Adipose tissue (tissue), 3 donors: Measurements from ENCODE around the gene ARL5A. TPM values are rescaled to one million over a fixed set of nuclear protein-coding genes. Genes with fewer than 3 reads are reported as not detected.

Experiments used
- H3K27ac ChIP-seq: one replicate; pipeline ENCODE4 v1.5.1; 2013; ENCODE audit warnings: low read depth, low read length
- WGBS, 3 donors: extraction: QIAGEN DNeasy Blood & Tissue Kit; methylation state at CpG; one replicate each; pipeline ENCODE4 v1.1.7; 2013; 5-methylcytosine and 5-hydroxymethylcytosine counted together
- polyA plus RNA-seq, 3 donors: library from polyadenylated mRNA; stranded (reverse); fragments of 200-250 nt; gene quantifications; one replicate each; pipeline ENCODE4 v1.2.3, GENCODE V29; 2013
- donor health status: healthy with polysubstance abuse.
- donor health status: Bipolar disorder and iron deficiency.
- donor health status: healthy.

ARL5A gene
- polyA plus RNA-seq, 3 donors: 7.4 to 24.0 (median 15.7) TPM

DNA sequence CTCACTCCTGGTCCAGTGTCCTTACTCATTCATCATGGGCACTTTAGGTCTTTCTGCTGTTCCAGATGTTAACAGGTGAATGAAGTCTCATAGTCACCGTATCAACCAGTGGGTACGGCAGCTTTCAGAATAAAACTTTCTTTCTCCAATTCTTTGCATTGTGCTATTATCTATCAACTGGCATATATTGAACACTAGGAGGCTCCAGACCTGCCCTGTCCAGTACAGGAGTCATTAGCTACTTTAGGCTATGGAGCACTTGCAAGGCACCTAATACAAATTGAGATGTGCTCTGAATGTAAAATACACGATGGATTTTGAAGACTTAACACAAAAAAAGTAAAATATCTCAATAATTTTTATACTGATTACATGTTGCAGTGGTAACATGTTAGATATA is 50.7 kb downstream of the ARL5A start:
- WGBS, 3 donors: 97 to 99% (median 97%) methylated on average over 3 of the region's 3 CpGs
- H3K27ac ChIP-seq: no peak overlapping the region

- no peak overlapping the region for H3K27ac ChIP-seq
- WGBS, 3 donors: 87 to 98% (median 97%) methylated on average over 1 of the region's 1 CpG
Observed at GRCh38 chr2:151776367-151776766, 51.9 kb downstream of the ARL5A start.

DNA sequence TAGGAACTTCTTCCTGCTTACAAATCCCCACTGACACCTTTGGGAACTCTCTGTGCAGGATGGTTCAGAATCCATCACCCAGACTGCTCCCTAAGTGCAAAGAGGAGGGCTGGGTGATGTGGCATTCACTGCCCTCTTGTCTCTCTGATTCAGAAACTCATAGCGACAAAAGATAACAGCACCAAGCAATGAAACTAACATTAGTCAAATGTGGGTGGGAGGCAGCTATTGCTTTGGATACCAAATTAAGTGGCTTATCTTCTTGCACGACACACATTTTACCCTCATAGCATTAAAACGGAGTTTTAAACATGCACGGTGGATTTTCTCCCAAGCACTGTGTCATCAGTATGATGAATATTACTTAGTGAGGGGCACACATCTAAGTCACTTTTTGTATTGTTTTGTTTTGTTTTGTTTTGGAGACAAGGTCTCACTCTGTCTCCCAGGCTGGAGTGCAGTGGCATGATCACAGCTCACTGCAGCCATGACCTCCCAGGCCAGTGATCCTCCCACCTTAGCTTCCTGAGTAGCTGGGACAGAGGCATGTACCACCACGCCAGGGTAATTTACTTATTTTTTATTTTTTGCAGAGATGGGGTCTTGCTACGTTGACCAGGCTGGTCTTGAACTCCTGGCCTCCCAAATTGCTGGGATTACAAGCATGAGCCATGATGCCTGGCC is 53.0 kb downstream of the ARL5A start:
- no peak overlapping the region for H3K27ac ChIP-seq

DNA sequence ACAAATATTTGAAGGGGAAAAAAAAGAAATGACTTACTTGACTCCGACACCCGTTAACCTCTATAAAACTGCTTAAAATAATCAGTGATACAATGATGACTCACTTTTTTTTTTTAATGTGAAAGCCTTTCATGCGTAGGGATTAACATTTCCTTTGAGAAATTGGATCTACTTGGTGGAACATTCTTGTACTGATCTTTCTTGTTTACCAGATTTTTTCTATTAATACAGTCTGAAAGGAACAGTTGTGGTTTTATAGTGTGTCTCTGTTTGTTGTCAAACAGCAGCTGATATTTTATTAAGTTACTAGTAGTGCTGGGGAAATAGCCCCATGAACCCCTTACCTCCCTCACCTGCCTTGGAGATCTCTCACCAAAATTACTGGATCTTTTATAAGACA is 53.7 kb downstream of the ARL5A start:
- H3K27ac ChIP-seq: no peak overlapping the region

More for the DNA sequence above, 53.0 kb downstream of the ARL5A start:
- 73 to 89% (median 80%) methylated on average over 6 of the region's 6 CpGs for WGBS, 3 donors

GRCh38 chr2:151771599-151772358 is 56.4 kb downstream of the ARL5A start:
- no peak overlapping the region for H3K27ac ChIP-seq
- WGBS, 3 donors: 64 to 86% (median 84%) methylated on average over 10 of the region's 10 CpGs

More for the DNA sequence above, 53.7 kb downstream of the ARL5A start:
- WGBS, 3 donors: 39 to 77% (median 48%) methylated on average over 3 of the region's 3 CpGs

GRCh38 chr2:151770995-151771394 is 57.2 kb downstream of the ARL5A start:
- 86 to 95% (median 89%) methylated on average over 2 of the region's 2 CpGs for WGBS, 3 donors

GRCh38 chr2:151769606-151770005 is 58.6 kb downstream of the ARL5A start:
- no peak overlapping the region for H3K27ac ChIP-seq
- 91 to 100% (median 100%) methylated on average over 1 of the region's 1 CpG for WGBS, 3 donors

More at GRCh38 chr2:151770995-151771394, 57.2 kb downstream of the ARL5A start:
- H3K27ac ChIP-seq: no peak overlapping the region

- no peak overlapping the region for H3K27ac ChIP-seq
- 68 to 83% (median 74%) methylated on average over 2 of the region's 2 CpGs for WGBS, 3 donors
Observed at GRCh38 chr2:151767536-151767935, 60.7 kb downstream of the ARL5A start.

- WGBS, 3 donors: 75 to 89% (median 80%) methylated on average over 4 of the region's 4 CpGs
- no peak overlapping the region for H3K27ac ChIP-seq
Observed at GRCh38 chr2:151766437-151767153, 61.6 kb downstream of the ARL5A start.

- no peak overlapping the region for H3K27ac ChIP-seq
- WGBS, 3 donors: 81 to 85% (median 84%) methylated on average over 10 of the region's 10 CpGs
Observed at GRCh38 chr2:151765760-151766410, 62.3 kb downstream of the ARL5A start.

DNA sequence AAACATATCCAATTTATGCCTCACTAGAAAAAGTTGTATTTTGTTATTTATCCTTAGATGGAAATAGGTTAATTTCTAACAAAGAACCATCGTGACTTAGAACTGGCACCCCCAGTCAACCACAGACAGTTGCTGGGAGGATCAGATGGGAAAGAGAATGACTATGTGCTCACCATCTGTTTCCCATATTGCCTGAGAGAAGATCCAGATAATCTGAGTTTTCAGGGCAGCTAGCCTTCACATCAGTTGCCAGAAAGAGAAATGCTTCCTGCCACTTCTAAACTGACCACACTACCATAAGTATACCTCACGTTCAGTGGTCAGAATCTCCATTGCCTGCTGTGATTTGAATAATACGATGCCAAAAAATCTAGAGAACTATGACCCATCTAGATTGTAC is 65.5 kb downstream of the ARL5A start:
- no peak overlapping the region for H3K27ac ChIP-seq
- 41 to 51% (median 47%) methylated on average over 3 of the region's 3 CpGs for WGBS, 3 donors

DNA sequence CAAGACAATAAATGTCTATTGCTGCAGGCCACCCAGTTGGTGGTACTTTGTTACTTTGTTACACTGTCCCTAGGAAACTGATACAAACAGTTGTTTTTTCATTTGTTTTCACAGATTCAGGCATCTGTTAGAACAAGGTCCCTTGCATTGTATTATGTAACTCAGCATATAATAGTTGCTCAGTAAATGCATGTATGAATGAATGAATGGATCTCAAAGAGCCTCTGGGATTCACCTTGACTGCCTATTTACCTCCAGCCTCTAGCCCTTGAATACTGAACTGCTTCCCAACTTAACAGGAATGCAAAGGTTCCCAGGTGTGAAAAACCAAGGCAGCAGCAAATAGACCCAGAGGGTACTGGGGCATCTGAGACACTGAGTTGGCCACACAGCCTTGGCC is 66.5 kb downstream of the ARL5A start:
- no peak overlapping the region for H3K27ac ChIP-seq

DNA sequence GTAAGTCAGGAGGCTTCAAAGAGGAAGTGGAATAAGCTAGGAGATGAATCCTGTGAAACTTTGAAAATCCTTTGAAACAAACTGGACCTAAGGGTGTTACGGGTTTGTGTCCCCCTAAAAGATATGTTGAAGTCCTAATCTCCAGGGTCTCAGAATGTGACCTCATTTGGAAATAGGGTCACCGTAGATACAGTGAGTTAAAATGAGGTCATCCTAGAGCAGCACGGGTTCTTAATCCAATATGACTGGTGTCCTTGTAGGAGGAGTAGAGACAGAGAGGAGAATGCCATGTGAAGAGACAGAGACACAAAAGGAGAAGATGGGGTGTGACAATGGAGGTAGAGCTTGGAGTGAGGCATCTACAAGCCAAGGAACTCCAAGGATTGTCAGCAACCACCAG is 67.0 kb downstream of the ARL5A start:
- 75 to 79% (median 78%) methylated on average over 3 of the region's 3 CpGs for WGBS, 3 donors
- no peak overlapping the region for H3K27ac ChIP-seq

DNA sequence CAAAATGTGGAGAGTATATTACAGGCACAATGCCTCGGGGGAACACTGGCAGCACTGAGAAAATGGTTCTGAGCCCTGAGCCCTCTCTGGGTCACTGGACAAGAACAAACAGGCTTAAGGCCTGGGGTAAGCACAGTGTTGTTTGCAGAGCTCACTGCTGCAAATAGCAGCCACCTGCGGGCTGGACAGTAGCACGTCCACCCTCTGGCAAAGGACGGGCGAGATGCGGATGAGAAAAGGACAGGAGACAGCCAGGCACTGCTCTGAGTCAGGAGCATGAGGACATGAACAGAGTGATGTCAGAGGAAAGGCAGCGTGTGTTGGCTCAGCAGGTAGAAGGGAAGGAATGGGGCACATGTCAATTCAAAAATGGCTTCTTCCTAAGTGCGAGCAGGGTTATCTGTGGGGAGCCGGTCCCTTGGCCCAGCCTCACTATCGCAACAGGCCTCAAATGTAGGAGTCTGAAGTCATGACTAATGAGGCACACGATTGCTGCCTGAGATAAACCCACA is 68.0 kb downstream of the ARL5A start:
- no peak overlapping the region for H3K27ac ChIP-seq
- WGBS, 3 donors: 81 to 85% (median 85%) methylated on average over 11 of the region's 11 CpGs

DNA sequence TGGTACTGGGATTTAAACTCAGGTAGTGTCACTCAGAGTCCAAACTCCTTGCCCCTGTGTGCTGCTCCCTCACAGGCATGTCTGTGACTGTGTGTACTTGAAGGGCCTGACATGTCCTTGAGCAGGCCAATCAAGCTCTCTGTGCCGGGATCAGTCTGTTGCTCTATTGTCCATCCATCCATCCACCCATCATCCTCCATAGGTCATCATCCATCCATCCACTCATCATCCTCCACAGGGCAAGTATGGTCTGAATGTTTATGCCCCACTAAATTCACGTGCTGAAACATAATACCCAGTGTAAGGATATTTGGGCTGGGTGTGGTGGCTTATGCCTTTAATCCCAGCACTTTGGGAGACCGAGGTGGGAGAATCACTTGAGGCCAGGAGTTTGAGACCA is 69.5 kb downstream of the ARL5A start:
- 77 to 96% (median 91%) methylated on average over 3 of the region's 3 CpGs for WGBS, 3 donors
- H3K27ac ChIP-seq: no peak overlapping the region

DNA sequence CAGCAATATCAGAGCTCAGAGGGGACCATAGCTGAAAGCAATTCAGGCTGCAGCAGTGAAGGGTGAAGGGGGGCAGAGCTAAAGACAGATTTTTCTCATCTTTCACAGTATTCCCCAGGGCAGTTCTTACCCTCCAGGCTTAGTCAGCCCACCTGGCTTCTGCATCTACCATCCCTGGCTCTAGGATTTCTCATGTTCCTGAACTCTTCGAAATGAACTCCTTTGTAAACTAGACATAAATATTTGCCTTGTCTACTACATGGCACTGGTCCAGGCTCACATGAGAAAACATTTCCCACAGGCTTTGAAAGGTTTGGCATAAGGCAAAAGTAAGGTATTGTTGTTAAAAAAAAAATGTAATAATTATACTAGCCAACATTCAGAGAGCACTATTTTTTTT is 70.4 kb downstream of the ARL5A start:
- WGBS, 3 donors: 20 to 27% (median 26%) methylated on average over 1 of the region's 1 CpG
- no peak overlapping the region for H3K27ac ChIP-seq

DNA sequence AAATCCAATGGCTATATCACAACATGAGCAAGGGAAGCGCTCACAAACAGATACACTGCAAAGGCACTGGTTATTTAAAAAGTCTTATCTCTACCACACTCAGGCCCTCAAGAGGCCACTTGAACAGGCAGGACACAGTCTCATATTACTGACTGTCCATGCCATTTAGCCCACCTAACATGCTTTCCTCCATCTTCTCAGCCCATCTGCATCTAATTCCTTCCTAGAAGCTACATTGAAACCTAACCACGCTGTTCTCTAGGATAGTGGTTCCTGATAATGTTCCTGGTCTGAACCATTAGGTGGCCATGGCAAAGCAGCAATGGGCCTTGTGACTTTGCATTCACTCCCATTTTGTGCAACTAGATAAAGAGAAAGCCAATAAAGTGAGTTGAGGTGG is 71.4 kb downstream of the ARL5A start:
- no peak overlapping the region for H3K27ac ChIP-seq
- 96 to 99% (median 98%) methylated on average over 2 of the region's 2 CpGs for WGBS, 3 donors

GRCh38 chr2:151754253-151754897 is 73.8 kb downstream of the ARL5A start:
- H3K27ac ChIP-seq: no peak overlapping the region
- 88 to 94% (median 93%) methylated on average over 1 of the region's 1 CpG for WGBS, 3 donors
